Stimulated activated CD8-positive, alpha-beta memory T cell treated with anti-CD3 and anti-CD28 coated beads, Interleukin-7, amount 100 ng/mL, for 4 hours (primary cell): ENCODE measurements around the gene TTC9.
A peak's percentile ranks its signal among the peaks of the same experiment; 100 is the strongest.

Source experiments
- DNase-seq, 2 donors: peaks; one replicate each; pipeline ENCODE4 v3.0.0-alpha.2; 2020; ENCODE audit warnings: low read depth in 2 of 2

Gene TTC9

DNA sequence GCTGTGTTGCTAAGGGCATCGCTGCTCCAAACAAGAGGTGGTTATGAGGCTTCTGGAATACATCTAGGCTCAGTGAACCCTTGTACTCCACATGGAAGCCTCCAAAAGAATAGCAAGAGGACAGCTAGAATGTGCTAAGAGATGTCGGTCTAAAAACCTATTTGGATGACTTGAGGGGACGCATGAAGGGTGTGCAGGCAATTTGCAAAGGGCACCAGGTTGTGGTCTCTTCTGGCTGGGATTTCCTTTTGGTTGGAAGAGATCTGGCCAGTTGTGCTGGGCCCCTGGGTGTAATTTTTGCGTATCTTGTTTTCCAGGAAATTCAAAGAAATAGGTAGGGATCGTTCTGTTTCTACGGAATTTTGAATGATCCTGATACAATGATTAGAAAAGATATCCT lies 4.2 kb downstream of the TTC9 start:
- DNase-seq: no peak

DNA sequence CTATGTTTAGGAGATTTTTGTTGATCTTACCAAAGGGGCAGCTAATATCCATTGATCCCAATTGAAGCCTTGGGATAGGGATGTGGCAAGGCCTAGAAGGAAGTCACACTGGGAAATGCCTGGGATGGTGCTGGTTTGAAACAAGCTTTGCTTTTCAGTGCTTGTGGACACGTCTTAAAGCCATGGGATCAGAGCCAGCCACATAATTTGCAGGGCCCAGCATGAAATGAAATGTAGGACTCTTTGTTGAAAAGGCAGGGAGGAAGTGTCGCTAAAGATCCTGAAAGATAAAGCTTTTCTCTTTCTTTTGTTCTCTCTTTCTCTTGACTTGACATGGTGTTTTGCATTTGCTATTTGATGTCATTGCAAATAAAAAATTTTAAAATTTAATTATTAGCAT lies 5.0 kb downstream of the TTC9 start:
- DNase-seq: no peak

DNA sequence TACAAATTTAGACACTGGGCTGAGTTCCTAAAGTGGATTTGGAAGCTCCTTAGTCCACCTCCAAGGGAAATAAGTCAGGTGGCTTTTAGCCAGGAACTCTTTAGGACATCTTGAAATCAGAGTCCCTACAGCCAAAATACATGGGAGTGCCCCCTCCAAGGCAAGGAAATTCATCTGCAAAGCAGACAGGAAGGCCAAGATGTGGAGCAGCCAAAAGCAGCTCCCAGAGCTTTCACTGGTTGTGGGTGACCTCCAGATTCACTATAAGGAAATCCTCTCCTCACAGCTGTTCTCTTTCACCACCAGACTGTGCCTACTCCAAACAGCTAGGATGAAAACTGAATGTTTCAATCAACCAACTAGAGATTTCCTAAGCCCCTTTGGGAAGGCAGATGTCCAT lies 6.6 kb downstream of the TTC9 start:
- no peak for DNase-seq

DNA sequence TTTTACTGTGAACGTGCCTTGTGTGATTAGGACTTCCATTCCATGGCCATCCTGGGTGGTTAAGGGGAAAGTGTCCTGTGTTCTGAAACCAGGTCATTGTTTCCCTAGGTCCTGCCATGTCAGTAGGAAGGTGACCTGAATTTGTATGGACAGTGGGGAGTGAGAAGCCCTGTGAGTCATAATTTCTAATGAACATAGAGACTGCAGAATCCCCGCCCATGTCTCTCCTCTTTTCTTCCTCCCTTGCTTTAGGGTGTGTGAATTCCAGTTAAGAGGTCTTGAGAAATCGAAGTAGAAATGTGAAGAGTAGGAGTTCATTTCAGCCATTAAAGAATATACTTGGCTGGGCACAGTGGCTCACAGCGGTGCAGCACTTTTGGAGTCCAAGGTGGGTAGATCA lies 8.1 kb downstream of the TTC9 start:
- no peak for DNase-seq

DNA sequence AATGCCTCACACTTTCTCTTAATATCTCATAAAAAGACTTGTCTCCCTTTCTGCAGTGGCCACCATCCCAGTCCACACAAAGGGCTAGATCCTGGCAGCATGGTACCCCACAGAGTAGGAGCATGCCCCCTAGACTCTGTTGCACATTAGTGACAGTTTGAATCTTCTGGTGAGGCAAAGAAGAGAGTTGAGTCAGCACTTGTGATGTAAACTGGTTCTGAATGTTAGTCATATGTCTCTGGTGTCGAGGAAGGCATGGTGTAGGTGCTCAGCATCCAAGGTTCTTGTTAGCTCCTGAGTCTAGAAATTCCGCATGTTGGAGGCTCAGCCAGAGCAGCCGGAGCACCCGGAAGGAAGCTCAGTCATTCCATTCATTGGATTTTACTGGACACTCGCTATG lies 9.8 kb downstream of the TTC9 start:
- no peak for DNase-seq

DNA sequence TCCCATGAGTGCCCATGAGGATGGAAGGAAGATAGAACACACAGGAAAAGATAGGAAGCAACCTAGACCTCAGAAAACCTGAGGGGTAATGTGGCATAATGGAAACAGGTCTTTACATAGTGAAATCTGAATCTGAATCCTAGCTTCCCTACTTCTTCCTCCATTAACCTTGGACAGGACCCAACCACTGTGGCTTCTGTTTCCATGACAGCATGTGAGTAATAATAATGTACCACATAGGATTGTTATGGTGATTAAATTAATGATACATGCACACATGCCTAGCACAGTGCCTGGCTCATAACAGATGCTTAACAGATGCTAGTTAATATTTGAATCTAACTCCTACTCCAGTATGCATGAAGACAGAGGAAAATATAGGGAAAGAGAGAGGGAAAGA lies 11.2 kb downstream of the TTC9 start:
- DNase-seq: no peak

DNA sequence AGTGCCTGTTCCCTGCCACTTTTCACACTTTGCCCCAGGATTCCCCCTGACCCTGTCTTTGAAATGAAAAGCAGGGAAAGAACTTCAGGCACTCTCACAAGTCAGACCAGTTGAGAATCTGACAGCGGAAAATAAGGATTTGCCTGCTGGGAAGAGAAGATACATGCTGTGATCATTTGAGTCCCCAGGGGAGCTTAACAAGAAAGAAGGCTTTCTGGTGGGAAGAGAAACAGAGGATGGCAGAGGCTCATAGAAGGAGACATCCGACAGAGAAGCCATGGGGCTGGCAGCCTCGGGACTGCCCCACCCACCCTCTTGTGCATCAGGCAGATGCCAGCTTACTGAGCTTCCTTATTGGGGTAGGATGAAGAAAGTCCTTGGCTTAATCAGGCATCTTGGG lies 11.9 kb downstream of the TTC9 start:
- DNase-seq: no peak

DNA sequence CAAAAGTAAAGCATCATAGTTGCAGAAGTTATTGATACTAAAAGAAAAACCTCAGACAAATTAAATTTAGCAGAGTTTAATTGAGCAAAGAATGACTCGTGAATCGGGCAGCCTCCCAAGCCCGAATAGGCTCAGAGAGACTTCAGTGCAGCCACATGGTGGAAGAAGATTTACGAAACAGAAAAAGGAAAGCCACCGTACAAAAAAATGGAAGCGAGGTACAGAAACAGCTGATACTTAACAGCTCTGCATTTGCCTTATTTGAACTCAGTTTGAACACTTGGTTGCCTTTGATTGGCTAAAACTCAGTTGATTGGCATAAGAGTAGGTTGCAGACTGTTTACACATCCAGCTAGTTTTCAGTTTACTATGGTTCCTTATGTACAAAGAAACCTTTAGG lies 12.9 kb downstream of the TTC9 start:
- DNase-seq: no peak

DNA sequence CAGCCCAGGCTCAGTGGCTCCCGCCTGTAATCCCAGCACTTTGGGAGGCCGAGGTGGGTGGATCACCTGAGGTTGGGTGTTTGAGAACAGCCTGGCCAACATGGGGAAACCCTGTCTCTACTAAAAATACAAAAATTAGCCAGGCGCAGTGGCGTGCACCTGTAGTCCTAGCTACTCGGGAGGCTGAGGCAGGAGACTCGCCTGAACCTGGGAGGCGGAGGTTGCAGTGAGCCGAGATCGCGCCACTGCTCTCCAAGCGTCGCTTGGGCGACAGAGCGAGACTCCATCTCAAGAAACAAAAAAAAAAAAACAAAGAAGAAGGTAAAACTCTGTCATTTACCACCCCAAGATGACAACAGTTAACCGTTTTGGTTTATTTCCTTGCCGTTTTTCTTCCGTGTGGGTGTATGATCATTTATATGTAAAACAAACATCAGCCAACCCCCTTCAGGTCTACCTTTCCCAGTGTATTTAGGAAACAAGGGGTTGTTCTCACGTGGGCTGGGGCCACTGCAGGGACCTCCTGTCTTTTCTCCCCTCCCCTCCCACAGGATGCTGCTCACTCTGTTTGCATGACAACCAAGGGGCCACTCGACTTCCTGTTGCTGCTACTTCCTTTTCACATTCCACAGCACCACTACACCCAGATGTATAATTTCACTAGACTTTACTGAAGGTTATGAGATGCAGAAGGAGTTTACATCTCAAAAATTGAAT lies 13.6 kb downstream of the TTC9 start:
- DNase-seq: peak; percentile 53

DNA sequence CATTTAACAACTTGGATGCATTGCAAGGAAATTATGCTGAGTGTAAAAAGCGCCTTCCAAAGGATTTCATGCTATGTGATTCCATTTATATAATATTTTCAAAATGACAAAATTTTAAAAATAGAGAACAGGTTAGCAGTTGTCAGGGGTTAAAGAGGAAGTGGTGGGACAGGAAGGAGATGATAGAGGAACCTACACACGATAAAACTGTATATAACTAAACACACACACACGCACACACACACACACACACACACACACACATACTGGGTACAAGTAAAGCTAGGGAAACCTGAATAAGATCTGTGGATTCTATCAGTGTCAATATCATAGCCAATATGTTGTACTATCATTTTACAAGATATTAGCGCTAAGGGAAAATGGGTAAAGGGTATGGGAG lies 17.2 kb downstream of the TTC9 start:
- DNase-seq: no peak

DNA sequence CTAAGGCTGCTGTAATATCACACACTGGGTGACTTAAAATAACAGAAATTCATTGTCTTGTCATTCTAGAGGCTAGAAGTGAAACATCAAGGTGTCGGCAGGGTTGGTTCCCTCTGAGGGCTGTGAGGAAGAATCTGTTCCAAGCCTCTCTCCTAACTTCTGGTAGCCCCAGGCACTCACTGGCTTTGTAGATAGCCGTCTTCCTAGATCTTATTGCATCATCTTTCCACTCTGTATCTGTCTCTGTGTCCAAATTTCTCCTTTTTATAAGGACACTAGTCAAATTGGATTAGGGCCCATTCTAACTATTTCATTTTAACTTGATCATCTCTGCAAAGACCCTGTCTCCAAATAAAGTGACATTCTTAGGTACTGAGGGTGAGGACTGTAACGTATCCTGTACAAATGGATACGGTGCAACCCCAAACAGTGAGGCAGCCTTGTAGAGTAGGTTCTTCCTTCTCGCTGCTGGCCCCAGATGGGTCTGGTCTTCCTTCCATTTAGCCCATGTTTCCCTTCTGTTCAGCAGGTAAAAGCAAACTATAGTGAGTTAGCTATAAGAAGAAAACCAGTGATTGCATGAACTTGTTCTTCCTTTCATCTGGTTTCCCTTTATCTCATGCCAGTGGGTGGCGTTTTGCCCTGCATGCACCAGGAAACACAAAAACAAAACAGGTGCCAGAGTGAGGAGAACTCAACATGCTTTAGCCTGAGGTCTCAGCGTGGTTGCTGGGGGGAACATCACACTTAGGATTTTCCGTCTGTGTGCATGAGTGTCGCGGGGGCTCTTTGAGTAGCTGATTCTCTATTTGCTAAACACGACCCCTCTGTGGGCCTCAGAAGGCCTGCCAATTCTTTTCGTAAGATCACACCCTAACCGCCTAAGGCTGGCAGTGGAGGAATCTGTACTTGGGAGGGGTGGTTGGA lies 19.5 kb downstream of the TTC9 start:
- no peak for DNase-seq

DNA sequence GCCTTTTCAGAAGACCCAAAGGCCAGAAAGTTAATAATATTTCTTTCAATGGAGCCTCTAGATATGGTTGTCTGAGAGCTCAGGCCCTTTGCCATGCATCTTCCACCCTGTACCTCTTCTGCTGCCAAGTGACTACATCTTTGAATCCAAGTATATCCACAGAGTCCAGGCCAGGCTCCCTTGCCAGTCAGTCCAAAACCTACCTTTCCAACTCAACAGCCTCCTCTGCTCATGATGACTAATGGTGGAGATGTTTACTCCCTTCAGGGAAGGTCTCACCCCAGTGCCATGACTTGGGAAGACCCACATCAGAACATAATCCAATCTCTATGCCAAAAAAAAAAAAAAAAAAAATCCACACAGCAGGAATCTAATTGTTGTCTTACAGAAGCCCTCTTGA lies 20.4 kb downstream of the TTC9 start:
- DNase-seq: no peak

DNA sequence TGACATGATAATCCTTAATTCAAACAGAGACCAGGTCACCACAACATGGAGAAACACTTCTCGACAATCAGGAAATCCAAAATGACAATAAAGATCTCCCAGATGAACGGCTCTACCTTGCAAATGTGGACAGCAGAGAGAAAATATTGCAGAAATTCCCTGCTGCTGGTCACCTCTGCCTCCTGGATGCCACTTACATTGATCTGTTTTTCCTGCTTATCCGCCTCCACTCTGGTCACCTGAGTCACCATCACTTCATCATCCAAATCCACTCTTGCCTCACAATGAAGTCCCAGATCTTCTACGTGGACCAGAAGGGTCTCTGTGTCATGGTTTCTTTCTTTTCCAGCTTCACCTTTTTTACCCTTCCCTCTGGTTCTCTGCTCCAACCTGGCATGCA lies 21.1 kb downstream of the TTC9 start:
- no peak for DNase-seq

DNA sequence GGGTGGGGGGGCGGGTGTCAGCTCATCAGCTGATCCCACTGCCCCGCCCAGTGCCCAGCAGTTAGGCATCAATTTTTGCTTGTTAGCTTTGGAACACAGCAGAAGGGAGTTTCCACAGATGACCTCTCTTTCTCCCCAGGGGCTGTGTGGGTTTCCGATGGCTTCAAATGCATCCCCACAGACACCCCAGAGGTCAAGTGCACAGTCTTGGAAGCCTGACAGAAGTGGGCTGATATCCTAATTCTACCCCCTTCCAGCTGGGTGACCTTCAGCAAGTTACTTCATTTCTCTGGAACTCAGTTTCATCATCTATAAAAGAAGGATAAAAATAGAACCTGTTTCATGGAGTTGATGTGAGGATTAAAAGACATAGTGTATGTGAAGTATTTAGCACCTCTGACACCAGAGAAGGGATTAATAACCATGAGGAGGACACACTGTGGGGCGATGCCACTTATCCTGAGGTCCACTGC lies 22.0 kb downstream of the TTC9 start:
- DNase-seq: no peak

DNA sequence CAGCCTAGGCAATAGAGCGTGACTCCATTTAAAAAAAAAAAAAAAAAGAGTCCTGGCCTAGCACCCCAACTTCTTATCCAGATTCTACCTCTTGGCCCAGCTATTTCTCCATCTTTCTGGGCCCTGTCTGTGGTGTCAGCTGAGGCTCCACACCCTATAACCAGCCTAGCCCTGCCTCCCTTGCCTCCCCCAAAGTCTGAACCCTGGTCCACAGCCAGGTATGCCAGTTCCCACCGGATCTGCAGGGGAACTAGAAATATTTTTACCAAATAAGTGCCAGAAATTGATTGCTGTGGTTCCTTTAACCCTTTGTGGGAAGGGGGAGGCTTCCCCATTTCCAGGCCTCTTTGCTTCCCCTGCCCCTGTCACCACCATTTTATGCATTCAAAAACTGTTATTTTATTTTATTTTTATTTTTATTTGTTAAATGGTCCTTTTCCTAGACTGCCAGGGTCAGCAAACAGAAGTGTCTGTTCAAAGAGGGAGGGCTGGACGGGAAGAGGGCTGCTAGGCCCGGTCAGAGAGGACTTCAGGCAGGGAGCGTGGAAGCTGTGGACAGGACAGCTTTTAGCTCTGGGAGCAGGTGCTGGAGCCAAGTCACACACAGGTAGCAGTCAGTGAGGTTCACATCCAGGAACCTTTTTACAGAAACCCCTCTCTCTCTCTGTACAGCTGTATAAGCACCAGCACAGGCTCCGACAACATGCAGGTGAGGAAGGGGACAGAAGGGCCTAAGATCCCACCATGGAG lies 23.2 kb downstream of the TTC9 start:
- no peak for DNase-seq

DNA sequence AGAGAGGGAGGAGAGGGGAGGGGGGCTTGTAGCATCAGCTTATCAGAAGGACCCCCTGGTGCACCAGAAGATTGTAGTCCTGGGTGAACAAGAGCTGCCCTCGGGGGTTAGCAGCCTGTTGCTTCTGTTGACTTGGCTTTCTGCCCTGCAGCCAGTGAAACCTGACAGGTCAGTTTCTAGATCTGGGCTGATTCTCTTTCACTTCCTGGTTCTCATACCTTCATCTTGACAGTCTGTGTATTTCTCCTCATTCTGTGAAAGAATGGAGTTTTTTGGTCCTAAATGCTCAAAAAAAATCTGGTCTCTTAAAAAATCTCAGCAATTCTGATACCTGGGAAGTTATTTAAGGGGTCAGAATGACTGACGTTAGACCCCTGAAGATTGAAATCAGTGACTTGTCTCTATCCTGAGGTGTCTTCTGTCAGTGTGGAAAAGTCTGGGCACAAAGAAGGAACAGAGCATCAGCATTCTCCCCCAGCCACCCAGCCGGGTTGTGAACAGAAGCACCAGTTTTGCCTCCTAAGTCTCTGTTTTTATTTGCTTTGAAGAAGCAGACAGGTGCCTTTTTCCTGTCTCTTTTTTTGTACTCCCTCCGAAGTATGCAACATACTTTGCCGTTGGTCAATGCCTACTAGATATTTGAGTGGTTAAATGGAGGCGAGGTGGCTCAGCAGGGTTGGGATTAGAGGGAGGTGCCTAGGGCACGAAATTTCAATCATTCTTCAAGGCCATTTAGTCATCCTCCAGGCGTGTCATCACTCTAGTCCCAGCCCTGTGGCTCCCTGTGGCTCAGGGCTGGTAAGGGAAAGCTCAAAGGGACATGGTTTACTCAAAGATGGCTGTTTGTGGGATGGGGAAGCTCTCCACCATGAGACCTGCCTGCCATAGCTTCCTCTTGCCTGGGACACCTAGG lies 24.0 kb downstream of the TTC9 start:
- no peak for DNase-seq

DNA sequence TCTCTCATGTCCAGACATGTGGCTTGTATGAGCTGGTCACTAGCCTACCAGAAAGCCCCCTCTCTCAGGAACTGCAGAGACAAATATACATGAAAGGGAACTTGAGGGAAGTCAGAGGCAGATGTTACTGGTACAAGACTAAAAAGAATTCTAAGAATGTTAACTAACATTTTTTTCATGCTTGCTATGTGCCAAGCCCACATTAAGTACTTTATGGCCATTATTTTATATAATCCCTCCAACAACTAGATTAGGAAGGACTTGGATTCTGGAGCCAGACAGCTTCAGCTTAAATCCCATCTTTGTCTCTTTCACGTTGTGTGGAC lies 24.6 kb downstream of the TTC9 start:
- no peak for DNase-seq

DNA sequence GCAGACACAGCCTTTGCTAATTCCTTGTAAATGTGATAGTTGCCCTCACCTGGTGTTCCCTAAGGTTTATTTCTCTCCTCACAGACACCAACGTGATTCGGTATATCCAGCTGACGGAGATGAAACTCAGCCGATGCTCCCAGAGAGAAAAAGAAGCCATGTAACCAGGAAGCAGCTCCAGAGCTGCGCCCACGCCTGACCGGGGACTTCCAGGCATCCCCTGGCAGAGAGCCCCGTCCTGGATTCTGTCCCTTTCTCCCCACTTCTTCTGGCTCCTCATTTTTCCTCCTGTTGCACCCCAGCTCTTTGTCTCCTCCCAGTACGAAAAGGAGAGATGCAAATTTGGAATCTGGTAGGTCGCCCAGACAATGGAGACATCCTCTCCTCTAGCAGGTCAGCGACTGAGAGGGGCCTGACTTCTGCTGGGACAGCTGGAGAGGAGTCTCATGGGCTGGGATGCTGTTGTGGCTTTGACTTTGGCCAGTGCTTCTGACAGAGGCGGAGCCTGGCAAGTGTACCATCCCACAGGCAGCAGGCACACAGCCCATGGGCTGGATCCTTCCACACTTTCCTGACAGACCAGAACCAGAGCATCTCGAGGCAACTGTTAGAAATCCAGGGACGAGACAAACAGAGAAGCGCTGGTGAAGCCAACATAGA lies 29.4 kb downstream of the TTC9 start:
- DNase-seq: no peak

DNA sequence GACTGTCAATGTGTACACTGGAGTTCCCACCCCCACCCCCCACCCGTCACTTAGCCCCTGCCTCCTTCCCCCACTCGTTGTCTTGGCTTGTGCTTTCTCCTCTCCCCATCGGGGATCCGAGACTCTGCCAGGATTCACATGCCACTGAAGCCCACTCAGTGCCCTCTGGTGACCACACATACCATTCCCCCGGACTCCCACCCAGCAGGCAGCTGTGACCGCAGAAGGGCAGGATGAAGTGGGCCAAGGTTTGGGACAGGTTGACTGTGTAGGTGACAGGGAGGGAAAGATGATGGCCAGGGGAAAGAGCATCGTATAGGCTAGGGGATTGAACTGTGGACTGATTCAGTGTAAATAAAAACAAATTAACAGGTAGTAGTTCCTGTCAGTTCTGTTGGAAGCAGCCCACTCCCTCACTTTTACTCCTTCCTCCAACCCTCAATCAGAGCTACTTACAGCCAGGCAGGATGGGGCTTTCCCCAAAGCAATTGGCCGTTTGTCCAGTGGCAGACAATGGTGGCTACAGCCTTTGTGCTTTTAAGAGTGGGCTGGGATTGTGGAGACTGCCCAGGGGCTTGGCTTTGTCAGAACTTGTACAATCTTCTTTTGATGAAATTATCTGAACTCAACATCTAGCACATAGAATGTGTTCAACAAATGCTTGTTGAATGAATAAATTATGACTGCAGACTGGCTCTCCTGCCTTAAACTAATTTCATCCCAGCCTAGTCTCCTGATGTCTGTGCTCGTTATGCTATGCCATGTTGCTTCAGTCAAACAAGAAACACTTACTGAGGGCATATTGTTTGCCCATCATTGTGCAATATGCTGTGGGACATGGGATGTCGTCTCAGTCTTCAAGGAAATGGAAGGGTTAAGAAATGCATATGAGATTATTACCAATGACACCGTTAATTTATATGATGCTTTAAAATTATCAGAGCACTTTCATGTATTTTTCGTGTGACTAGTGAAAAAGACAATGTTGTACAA lies 30.2 kb downstream of the TTC9 start:
- DNase-seq: no peak

DNA sequence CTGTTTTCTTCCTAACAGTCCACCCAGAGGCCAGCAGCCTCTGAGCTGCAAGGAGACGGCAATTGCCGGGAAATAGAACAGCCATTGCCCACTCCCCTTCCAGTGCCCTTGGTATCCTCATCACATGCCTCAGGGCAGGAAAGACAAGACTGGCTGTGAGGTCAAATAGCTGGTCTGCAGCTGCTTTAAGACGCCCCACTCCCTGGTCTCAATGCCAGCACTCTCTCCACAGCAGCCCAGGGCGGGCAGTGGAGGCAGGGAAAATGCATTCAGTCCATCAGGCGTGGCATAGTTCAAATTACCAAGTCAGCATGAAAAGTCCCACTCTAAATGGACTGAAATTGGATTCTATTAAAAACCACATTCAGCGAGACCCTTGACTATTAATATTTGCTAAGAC lies 35.6 kb downstream of the TTC9 start:
- DNase-seq: no peak
